Activated CD4-positive, alpha-beta T cell treated with anti-CD3 and anti-CD28 coated beads, Interleukin-2, amount 50 U/mL, for 1 hour (primary cell): ENCODE data around the gene COL18A1.
"Not testable (repeated sequence)": the region's sequence is repeated elsewhere in the genome, so short reads cannot be mapped to it uniquely, and the experiment has no call there.

Experiments used
- DNase-seq: peaks from one replicate; pipeline ENCODE4 v3.0.0-alpha.2; 2020

COL18A1 gene

DNA sequence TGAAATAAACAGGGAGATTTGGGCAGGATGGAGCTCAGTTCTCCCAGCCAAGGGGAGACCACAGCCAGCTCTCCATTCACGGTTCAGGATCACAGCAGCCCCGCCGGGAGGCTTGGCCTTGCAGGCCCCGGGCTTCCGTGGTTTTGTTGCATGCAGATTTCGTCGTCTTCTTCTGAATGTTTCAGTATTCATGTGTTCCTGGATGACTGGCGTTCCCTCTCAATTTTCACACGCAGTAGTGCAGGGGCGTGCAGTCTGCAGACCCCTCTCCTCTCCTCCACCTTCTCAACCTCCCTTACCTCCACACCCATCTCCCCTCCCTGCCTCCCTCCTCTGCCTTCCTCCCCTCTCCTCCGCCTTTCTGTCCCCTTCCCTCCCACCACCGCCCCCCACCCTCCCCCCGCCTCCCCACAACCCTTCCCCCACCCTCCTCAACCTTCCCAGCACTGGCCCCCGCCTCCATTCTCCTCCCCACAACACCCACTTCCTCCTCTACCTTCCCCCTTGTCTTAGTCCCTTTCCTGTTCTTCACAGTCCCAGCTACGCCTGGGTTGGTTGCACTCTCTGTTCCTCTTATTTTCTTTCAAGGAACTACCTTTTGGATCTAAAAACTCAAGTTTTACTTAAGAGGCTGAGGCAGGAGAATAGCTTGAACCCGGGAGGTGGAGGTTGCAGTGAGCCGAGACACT lies 145.7 kb downstream of the COL18A1 start:
- no peak for DNase-seq

DNA sequence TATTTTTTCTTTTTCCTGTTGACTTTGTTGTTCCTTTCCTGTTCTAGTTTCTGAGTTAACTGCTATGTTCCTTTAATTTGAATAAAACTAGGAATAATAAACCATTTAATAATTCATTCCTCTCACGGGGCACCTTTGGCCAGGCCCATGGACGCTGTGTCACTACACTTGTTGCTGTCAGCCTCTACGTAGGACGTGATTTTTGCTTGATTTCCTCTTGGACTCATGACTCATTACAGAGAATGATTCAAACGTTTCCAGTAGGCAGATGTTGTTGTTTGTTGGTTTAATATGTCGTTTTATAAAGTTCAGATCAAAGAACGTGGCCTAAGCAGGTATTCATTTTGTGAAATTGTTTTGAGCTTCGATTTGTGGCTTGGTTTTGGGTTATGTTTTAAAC lies 146.4 kb downstream of the COL18A1 start:
- no peak for DNase-seq

DNA sequence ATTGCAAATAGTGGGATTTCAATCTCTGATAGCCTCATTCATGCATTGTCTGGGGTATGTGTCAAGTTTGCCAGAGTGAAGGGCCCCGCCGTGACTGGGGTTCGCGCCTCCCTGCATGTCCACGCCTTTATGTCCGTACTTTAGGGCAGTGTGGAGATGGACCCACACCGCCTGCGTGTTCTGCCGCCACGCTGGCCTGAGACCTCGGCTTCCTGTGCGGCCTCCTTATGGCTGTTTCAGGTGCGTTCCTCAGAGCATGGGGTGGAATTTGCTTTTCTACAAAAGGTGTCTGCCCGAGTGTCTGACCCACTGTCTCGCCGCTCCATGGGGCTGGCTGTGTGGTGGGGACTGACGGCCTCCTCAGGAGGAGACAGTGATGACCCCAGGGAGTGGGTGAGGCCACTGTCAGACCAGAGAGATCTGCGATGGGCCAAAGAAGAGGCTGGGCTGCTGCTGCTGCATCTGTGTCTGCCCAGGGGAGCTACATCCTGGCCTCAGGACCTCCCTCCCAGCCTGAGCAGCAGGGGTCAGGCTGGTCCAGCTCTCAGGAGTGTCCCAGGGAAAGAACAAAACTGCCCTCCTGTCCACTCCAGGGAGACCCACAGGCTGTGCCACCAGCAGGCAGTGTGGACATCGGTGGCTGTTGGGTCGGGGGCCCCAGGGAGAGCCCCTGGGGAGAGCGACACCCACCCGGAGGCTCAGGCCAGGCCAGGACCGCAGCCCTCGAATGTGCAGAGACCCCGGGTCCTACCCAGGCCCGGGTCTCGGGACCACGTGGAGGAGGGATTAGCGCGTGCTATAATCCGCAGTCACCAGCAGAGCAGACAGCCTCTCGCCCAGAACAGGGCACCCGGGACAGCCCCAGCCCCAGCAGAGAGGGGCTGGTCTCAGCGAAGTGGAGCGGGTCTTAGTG lies 147.1 kb downstream of the COL18A1 start:
- DNase-seq: no peak

DNA sequence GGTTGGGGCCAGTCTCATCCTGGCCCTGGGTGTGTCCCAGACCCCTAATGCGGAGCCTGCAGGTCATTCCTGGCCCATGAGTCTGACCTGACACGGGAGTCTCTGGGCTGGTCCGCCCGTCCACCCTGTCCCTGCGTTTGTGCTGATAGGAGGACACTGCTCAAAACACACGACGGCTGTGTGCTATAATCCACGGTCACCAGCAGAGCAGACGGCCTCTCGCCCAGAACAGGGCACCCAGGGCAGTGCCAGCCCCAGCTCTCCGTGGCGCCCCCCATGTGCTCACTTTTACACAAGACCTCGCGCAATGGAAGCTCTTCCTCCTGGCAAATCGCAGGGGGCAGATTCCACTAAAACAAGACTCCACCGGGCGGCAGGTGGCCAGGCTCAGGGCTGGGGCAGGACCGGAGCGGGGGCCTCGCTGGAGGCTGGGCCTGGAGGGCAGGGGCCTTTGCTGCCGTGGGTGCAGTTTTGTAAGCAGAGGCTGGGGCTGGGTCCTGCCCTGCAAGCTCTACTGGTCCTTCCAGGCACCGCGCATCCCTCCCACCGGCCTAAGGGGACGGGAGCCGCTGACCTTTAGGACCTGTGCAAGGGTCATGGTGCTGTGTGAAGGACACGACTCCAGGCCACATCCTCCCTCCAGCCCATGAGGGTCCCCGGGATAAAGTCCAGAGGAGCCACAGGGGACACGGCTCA lies 147.9 kb downstream of the COL18A1 start:
- DNase-seq: no peak

DNA sequence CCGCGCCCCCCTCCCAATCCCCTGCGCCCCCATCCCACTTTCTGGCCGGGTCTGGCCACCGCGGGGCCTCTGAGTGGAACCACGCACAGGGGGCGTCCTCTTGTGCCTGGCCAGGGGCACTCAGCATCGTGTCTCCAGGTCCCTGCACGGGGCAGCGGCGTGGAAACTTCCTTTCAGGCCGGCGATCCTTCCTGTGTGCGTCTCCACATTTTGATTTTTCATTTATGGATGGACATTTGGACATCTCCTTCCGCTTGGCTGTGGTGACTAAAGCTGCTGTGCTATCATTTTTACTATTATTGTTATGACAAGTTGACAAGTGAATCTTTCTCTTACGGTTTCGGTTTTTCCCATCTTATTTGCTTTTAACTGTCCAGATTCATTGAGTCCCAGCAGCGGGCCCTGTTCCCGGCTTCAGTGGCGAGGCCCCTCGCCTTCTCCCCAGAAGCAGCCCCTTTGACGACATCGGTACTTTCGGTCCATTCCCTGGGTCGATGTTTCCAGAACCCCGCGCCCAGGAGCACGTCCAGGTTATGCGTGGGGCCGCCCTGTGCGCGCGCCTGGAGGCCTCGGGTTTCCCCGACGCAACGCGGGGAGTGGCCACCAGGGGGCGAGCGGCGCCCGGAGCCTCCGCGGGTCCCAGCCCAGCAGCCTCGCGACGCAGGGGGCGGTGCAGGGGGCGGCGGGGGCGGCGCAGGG lies 149.7 kb downstream of the COL18A1 start:
- DNase-seq: peak; percentile 91

DNA sequence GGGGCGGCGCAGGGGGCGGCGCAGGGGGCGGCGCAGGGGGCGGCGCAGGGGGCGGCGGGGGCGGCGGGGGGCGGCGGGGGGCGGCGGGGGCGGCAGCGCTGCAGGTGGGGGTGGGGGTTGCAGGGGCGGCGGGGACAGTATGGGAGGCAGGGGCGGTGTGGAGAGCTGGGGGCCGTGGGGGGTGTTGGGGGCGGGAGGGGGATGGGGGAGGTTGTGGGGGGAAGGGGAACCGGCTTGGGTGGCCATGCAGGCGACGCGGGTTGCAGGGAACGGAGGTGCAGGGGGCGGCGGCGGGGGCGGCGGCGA lies 150.2 kb downstream of the COL18A1 start:
- DNase-seq: no peak

DNA sequence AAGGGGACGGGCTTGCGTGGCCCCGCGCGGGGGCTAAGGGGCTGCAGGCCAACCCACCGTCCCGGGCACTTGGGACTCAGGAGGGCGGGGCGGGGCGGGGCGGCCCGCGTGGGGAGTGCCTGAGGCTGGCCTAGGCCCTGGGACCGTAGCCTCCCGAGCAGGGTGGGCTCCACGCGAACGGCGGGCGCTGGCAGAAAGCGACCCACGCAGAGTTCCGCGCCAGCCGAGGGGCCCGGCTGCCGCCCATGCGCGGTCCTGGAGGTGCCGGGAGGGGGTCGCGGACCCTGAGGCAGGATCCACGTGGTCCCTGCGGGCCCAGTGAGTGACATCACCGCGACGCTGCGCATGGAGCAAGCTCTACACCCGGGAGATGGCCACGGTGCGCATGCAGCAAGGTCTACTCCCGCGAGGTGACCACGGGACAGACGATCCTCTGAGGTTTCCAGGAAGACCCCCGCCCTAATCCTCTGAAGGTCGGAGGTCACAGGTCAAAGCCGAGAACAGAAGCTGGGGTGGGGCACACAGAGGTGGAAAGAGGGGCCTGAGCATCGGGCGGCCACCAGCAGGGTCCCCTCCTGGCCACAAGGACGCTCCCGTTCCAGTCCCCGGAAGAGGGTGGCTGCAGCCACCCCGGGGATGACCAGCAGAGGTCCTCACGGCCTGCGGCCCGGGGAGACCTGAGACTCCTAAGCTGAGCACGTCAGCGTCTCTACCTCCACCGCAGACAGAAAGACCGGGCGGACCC lies 150.8 kb downstream of the COL18A1 start:
- peak; percentile 43 for DNase-seq

DNA sequence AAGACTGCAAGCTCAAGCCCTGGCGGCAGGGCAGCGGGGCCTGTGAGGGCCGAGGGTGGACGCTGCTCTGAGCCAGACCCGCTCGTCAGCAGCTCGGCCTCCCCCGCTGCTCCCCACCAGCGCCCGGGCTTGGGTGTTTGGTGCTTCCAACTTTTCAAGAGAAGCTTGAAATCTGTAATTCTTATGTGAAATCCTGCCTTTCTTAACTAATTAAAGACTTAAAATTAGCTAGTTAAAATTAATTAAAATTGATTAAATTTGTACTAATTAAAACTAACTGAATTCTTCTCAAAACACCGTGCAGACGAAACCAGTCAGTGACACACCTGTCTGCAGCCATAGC lies 151.3 kb downstream of the COL18A1 start:
- no peak for DNase-seq

DNA sequence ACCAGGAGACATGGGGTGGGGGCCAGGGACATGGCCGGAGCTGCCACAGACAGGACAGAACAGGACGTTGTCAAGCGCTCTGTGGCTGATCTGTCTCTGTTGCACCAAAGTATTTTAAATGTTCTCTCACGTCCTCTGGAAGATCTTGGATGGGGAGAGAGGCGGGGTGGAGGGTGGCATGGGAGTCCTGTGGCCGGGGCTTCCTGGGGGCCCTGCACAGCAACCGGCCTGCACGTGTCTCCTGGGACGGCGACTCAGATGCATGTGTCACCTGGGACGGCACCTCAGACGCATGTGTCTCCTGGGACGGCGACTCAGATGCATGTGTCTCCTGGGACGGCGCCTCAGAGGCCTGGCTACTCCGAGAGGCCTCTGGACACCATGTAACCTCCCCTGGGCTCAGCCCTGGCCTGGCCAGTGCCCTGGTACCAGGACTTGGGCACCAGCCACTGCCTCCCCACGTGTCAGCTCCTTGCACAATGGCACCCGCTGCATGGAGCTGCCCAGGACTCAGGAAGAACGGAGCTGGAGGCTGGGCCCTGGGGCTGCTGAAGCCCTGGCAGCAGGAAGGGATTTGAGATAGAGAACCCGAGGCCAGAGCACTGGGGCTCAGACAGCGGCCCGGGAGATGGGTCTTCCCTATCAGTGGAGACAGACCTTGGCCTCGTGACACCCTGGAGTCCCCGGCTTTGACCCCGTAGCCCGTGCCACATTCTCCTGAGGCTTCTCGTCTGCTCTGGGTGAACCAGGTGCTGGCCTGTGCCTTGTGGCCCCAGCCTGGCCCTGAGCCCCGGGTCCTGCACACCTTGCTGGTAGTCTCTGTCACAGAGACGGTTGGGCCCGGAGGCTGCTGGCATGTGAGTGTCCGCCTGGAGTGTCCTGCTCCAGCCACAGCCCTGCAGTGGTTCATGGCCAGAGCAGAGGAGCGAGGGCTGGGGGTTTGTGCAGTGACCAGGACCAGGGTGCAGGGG lies 152.0 kb downstream of the COL18A1 start:
- DNase-seq: no peak

DNA sequence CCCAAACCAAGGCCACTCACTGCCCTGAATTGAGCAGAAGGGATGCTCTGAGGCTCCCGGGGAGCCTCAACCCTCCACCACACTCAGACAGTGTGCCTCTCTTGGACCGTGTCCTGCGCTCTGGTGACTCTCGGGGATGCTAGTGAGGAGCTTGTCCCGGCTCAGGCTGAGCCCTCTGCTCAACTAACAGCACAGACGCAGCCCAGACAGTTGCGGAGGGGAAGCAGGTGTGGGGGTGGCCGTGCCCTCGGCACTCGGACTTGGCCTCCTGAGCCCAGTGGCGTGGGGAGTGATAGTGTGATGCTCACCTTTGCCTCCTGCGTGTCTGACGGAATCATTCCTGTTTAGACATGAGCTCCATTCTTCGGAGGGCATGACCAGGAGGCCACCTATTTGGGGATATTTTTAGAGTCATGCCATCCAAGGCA lies 152.7 kb downstream of the COL18A1 start:
- no peak for DNase-seq

DNA sequence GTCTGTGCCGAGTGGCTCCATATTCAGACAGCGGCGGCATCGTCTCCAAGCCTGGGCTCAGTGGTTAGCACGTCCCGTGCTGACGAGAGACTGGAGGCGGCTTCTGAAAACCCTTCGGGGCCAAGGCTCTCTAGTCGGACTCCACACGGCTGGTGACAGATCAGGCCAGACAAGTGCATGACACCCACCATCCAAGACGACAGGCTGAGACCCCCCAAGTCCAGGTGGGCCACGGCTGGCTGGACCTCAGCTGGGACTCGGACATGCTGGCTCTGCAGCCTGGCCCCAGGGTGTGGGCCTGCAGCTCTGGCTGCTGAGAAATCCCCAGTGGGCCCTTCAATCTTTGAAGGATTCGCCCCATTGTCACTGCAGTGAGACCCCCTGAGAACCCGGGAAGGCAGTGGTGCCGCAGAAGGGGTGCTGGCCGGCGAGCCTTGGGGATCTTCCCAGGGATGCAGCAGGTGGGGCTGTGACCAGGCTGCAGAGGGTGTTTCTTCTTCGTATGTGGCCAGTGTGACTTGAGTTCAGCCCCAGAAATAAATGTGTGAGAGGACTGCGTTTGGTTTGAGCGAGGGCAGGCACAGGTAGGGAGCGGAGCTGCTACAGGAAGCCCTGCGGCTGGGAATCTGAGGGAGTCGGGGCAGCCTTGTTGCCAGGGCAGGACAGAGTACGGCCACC lies 153.2 kb downstream of the COL18A1 start:
- no peak for DNase-seq

DNA sequence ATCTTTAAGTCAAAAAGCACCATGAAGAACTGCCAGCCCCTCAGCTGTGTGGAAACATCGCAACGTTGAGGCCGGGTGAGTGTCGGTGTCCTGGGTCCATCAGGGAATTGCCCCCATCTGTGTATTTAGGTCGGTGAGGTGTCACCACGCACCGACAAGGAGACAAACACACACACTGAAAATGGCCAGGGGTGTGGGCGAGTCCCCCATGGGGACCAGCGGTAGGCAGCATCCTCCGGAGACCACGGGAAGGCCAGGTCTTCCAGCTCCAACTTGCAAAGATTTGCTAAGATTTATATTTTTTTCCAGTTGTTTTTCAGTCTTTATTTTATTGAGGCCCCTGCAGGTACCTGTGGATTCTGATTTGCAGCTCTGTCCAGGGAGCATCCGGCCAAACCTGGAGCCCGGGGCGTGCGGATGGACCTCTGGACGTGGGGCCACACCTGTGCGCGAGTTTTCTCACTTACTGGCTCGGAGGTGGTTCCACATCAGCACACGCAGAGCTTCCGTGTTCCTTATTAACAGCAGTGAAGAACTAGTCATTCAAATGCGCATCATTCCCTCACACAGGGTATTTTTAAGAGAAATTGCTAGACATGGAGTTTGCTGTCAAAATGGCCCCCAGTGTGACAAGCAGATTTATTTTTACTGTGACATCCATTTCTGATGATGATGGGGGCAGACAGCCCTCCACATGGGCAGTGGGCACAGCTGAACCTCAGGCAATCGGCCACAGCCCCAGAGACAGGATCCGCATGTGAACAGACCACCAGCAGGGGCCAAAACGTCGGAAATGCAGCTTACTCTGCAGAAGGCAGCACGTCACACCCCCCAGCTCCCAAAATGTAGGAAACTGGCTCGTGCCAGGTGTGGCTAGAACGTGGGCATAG lies 154.5 kb downstream of the COL18A1 start:
- no peak for DNase-seq

DNA sequence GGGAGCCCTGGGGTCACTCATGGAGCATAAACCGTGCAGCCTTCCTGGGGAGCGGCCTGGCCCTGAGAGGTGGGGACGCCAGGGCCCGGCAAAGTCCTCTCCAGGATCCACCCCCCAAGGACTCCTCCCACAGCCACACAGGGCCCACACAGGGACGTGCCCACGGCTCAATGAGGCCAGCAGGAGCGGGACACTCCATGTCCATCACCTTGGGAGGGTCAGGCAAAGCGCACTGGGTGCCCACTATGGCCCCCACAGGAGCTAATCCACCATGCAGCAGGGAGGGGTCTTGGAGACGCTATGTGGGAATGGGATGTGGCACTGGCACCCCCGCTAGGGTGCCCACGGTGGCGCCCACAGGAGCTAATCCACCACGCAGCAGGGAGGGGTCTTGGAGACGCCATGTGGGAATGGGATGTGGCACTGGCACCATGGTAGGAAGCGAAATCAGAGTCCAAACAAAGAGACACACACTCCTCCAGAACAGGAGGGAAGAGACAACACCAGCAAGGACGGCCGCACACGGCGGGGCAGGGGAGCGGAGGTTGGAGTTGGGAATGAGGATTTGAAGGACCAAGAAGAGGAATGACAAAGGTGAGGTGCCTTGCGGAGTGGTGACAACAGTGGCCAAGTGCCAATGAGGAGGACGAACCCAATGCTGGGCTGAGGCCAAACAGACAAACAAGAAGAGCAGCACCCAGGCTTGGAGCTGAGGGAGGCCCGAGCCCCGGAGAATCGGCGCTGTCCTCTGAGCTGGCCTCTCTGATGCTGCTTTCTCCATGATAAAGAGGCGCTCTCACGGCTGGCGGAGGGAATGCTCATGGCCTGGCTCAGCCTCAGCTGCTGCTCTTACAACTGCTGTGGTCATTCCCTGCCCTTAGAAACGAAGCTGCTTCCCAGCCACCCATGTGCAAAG lies 155.4 kb downstream of the COL18A1 start:
- DNase-seq: no peak

DNA sequence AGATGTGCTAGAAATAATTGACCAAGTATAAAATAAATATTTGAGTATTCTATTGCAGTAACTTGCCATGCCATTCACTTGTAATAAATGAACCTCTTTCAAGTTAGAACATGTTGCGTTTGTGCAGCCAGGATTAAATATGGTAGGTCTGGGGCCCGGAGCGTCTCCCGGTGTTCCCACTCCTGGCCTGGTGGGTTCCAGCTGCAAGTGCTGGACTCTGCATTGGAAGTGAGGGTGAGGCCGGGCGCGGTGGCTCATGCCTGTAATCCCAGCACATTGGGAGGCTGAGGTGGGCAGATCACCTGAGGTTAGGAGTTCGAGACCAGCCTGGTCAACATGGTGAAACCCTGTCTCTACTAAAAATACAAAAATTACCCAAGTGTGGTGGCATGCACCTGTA lies 156.3 kb downstream of the COL18A1 start:
- DNase-seq: not testable (repeated sequence)

DNA sequence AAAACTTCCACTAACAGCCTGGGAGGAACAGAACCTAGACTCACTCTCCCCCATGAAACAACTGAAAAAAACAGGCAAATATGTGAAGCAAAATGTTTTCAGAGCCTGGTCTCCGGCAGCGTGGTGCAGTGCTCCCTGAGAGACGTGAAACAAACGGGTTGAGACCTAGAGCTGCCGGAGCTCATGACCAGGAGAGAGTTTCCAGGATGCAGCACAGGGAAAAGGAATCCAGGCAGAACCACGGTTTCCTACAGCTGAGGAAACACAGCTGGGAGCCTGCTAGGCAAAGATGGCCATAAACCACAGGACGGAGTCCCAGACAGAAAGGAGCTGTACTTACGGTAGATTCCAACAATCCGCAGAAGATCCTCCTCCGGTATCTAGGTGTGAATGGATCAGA lies 157.4 kb downstream of the COL18A1 start:
- no peak for DNase-seq

DNA sequence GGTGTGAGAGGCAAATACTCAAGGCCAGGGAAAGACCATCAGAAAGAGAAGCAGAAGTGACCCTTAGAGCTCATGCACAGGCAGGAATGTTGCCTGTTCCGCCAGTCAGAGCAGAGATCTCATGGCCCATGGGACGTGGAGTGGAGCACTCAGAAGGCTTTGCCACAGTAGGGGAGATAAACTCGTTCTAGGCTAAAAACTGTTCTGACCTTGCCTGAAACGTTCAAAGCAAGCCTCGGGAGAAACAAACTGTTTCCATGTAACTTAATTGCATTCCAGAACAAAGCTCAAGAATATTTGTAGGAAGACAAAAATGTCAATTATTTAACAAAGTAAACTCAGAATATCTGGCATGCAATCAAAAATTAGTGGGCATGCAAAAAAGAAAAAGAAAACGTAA lies 158.0 kb downstream of the COL18A1 start:
- no peak for DNase-seq
